ENCODE data around the gene TRIM59.
A peak's percentile ranks its signal among the peaks of the same experiment; 100 is the strongest.
"Not testable (repeated sequence)": the region's sequence is repeated elsewhere in the genome, so short reads cannot be mapped to it uniquely, and the experiment has no call there.

Gene TRIM59

DNA sequence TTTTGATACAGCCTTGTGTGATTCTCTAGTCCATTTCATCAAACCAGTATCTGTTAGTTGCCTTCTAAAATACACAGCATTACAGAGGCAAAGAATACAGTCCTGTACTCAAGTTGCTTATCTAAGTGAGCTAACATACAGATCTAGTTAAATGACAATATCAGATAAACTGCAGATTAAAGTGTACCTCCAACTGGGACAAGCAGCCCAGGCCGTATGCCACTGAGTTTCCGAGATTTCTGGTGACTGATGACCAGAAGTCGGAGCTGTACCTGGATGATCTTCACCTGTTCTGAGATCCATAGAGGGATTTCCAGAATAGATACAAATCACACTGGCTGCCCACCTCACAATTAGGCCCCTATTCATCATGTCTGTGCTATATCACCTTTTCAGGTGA, 6.3 kb upstream of the TRIM59 start:
- no peak for DNase-seq (ENCODE audit: low read depth)

DNA sequence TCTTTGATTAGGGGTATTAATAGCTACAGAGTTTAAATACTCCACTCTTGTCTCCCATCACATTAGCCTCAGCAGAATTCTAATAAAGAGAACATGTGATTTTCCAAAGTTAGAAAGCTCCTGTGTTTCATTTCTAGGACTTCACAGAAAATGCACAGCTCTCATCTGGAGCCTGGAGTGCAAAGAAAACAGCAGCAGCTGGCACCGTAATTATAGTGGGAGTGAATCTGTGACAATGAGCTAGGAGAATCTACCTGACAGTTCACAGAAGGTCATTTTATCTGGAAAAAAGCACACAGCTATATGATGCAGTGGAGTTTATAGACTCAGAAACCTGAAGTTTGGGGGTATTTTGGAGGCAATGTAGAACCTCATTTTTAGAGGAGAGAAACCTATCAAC, 5.4 kb upstream of the TRIM59 start:
- no peak for DNase-seq (ENCODE audit: low read depth)

DNA sequence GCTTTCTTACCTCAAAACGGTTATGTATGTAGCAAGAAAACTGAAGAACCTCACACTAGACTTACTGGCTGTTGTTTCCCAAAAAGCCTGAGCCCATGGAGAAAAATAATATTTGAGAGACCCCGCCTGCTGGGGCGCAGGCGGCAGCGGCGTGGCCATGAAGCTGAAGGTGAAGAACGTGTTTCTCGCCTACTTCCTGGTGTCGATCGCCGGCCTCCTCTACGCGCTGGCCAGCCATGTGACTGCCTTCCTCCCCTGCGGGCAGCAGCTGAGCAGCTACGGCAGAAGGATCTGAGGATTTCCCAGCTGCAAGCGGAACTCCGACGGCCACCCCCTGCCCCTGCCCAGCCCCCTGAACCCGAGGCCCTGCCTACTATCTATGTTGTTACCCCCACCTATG, 2.7 kb upstream of the TRIM59 start:
- DNase-seq (ENCODE audit: low read depth): not testable (repeated sequence)

DNA sequence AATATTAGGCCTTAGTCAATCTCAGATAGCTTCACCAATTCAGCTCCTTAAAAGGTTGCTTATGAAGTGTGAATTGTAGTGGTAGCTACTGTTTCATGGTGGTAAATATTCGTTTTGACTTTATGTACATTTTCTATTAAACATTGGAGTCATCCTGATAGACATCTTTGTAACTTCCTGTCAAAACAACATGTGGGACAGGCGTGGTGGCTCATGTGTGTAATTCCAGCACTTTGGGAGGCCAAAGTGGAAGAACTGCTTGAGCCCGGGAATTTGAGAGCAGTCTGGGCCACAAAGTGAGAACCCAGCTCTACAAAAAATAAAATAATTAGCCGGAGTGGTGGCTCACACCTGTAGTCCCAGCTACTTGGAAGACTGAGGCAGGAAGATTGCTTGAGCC, 2.0 kb upstream of the TRIM59 start:
- no peak for DNase-seq (ENCODE audit: low read depth)

DNA sequence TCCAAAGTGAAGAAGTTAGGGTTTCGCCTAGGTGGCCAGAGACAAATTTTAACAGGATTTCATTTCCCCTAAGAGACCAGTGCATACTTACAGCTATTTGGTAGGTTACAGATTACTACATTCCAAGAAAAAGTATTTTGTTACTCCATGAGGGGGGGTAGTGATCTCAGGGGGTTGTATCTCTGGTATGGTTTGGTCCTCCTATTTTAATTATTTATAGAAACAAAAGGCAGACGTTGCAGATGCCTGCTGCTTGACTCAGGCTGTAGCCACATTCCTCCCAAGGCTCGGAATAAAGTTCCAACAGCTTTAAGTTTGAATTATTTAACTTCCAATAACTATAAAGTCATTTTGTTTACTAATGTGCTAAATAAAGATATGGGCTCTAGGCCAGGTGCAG, 1.3 kb upstream of the TRIM59 start:
- no peak for DNase-seq (ENCODE audit: low read depth)

DNA sequence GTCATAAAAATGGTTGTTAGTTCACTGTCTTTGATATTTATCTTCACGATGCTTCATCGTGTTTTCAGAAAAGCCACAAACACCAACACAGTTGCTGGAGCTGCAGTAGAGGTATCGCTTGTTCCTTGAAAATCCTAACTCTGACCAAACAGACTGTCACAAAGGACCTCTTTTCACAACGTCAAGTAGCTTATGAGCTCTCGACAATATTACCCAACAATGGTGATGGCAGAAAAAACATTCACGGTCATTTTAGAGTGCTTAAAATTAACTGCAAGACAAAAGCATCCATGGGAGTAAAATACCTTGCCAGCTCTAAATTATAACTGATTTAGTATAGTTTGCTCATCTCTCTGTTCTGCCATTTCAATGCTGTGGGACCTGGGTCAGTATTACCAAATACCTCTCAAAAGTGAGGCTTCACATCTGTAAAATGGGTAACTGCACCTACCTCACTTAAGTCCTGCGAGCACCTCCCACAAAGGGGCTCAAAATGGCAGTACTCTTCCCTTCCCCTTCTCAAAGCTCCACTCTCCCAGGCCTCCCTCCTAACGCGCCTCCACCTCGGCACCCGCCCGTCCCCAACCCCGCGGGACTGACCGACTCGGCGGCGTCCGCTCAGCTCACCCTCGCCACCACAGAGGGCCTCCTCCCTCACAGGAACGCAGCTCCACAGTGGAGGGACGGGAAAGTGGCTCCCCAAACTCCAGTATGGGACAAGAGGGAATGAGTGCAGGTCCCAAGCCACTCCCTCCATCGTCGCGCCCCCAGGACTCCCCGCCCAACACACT, 546 bp downstream of the TRIM59 start:
- DNase-seq (ENCODE audit: low read depth): peak; percentile 23

DNA sequence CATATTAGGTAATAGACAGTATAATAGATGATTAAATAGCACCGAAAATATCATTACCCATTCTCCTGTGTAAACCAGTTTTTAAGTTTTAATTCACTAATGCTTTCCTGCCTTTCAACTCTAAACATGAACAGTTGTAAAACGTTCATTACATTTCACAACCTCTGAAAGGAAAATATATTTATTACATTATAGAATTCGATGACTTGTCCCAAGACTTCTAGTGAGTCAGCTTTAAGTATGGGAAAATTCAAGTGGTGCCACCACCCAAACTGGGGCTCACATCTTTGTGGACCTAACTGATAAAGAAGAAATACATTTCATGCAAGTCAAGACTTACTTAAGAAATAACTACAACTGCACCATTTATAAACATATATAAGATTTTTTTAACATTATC, 2.0 kb downstream of the TRIM59 start:
- DNase-seq (ENCODE audit: low read depth): no peak

DNA sequence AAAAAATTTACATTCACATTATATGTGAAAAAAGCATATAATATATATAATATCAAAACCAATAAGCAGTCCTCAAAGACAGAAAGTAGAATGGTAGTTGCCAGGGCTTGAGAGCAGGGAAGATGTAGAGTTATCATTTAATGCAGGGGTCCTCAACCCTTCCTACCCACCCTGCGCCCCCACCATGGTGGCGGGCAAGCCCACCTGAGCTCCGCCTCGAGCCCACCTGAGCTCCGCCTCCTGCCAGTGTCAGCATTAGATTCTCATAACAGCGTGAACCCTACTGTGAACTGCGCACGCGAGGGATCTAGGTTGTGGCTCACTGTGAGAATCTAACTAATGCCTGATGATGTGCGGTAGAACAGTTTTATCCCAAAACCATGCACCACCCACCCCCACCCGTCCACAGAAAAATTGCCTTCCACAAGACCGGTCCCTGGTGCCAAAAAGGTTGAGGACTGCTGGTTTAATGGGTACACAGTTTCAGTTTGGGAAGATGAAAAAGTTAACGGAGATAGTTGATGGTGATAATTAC, 3.0 kb downstream of the TRIM59 start:
- DNase-seq (ENCODE audit: low read depth): no peak

DNA sequence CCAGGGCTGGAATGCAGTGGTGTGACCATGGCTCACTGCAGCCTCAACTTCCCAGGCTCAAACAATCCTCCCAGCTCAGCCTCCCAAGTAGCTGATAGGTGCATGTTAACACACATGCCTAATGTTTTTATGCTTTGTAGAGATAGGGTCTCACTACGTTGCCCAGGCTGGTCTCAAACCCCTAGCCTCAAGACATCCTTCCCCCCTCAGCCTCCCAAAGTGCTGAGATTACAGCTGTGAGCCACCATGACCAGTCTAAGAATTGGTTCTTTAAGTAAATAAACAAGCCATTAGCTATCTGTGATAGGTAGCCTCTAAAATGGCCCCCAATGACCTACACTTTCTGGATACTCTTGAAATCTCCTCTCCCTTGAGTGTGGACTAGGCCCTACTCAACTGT, 3.7 kb downstream of the TRIM59 start:
- DNase-seq (ENCODE audit: low read depth): no peak

DNA sequence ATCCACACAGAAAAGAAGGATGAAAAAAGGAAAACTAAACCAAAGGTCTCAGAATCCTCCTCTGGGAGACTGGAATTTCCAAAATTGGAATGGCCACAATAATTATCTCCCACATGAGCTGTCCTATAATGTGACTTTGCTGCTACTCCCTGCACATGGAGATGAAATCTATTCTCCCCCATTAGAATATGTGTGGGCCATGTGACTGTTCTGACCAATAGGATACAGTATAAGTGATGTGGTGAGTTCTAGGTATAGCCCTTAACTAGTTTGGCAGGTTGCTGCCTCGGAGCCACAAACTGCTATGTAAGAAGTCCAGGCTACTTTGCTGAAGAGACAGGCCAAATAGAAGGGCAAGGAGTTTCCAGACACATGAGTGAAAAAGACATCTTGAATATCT, 5.2 kb downstream of the TRIM59 start:
- DNase-seq (ENCODE audit: low read depth): no peak

DNA sequence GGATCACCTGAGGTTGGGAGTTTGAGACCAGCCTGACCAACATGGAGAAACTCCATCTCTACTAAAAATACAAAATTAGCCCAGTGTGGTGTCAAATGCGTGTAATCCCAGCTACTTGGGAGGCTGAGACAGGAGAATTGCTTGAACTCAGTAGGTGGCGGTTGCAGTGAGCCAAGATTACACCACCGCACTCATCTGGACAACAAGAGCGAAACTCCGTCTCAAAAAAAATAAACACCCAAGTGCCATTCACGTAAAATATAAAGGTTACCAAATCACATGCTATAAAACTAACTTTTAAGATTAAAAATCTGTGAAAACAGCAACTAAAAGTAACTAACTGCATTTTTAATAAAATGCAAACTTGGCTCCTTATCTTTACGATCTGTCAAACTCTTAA, 8.9 kb downstream of the TRIM59 start:
- DNase-seq (ENCODE audit: low read depth): no peak

DNA sequence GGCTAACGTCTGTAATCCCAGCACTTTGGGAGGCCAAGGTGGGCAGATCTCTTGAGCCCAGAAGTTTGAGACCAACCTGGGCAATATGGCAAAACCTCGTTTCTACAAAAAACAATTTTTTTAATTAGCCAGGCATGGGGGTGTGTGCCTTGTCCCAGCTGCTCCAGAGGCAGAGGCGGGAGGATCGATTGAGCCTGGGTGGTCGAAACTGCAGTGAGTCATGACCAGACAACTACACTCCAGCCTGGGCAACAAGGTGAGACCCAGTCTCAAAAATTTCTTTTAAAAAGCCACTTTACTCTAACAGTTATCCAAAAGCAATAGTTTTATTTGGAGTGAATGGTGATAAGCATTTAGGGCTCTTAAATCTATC, 12.5 kb downstream of the TRIM59 start:
- DNase-seq (ENCODE audit: low read depth): no peak

DNA sequence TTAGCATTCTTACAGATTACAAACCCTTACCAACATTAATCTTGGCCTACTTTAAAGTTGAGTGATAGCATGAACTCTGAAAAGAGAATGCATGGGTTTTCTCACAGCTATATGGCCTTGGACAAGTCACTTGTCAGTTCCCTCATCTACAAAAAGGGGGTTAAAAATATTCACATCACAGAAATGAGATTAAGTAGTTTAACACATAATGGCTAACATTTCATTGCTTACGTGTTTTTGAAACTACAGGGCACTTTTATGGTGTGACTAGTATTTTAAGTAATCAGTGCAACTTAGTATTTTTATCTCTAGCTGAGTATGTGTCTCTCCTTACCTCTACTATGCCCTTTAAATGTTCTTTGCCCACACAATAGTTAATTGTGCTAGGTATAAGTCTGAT, 13.8 kb downstream of the TRIM59 start:
- no peak for DNase-seq (ENCODE audit: low read depth)

DNA sequence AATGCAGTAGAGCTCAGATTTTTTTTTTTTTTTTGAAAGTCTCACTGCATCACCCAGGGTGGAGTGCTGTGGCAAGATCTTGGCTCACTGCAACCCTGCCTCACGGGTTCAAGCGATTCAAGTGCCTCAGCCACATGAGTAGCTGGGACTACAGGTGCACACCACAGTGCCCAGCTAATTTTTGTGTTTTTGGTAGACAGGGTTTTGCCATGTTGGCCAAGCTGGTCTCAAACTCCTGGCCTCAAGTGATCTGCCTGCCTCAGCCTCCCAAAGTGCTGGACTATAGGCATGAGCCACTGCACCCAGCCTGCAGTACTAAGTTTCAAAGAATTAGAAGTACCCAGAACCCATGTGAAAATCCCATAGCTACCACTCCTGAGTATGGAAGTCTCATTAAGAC, 14.5 kb downstream of the TRIM59 start:
- DNase-seq (ENCODE audit: low read depth): no peak

DNA sequence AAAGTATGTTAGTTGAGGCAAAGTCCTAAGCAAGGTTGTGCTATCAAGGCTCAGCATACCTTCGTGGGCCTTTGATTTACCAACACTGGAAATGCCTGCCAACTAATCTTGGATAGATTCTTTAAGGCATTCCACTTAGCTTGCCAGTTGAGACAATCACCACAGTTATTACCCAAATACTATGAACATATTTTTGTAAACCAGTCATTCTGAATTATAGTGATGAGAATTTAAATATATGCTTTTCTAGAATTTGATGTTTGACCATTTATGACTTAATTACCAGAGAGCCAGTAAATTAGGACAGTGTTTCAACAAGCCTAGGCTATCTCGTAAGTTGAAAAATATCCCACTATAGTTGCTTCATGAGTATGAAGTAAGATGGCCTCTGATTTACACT, 15.5 kb downstream of the TRIM59 start:
- no peak for DNase-seq (ENCODE audit: low read depth)

DNA sequence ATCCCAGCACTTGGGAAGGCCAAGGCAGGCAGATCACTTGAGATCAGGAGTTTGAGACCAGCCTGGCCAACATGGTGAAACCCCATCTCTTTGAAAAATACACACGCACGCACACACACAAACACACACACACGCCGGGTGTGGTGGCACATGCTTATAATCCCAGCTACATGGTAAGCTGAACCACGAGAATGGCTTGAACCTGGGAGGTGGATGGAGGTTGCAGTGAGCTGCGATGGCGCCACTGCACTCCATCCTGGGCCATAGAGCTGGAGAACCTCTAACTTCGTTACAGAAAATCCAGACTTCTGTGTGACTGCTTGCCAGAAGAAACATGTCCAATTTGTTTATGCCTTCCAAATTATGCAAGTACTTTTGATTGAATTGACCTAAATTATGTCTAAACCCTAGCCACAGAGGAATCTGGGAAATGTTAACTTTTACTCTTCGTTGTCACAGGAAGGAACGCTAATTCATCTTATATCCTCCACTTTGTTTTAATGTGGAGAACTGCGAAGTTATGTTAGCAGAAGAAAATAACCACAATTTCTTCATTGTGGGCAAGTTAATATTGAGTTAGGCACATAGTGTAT, 21.7 kb downstream of the TRIM59 start:
- no peak for DNase-seq (ENCODE audit: low read depth)

DNA sequence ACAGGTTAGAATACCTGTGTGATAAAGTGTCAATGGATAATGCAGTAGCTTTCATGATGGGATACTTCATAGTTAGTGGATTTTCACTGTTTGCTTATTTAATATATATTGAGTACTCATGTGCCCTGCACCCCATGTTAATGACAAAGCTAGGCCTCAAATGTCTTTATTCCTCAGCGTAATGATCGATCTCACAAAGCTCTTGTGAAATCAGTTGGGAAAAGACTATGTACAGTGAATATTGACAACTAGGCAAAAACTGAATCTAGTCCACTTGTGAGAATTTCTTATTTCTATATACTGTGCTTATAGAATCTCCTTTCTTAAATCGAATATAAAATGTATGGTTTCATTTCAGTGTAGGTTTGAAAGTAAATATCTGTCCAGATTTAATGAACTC, 32.3 kb downstream of the TRIM59 start:
- no peak for DNase-seq (ENCODE audit: low read depth)

DNA sequence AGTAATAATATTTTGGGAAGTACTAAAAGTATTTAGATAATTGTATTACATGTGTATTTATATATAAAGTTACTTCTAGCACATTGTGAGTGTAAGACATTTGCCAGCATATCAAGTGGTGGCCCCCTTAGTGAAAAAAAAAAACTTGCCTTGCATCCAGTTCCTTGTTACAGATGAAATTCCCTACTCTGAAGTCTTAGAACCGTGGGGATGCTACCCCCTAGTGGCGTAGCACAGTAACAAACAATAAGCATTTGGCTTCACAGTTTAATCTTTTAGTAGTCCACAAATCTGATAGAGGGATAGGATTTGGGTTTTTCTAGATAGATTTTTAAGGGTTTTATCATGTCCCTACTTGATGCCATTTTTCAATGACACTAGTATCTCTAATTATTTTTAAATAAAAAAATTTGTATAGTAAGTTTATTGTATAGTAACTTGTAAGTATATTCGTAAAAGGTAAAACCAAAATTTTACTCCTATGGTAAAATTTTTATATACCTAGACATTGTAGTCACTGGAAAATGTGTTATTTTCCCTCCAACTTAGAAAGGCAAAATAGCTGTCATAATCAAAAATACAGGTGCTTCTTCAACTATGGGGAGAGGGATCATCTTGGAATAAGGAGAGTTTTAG, 35.9 kb downstream of the TRIM59 start:
- peak; percentile 22 for DNase-seq (ENCODE audit: low read depth)

DNA sequence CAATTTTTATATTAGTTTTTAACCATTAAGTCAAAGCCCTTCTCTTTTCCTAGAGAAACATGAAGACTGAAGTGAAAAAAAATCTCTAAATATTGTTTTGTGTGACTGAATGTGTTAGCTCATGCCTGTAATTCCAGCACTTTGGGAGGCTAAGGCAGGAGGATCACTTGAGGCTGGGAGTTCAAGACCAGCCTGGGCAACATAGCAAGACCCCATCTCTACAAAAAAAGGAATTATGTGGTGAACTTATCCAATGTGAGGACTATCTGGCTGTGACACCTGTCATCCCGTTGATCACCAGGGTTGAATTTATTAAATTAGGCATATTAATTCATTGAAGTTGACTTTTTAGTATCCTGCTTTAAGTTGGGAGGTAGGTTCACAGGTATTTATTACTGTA, 37.1 kb downstream of the TRIM59 start:
- no peak for DNase-seq (ENCODE audit: low read depth)

DNA sequence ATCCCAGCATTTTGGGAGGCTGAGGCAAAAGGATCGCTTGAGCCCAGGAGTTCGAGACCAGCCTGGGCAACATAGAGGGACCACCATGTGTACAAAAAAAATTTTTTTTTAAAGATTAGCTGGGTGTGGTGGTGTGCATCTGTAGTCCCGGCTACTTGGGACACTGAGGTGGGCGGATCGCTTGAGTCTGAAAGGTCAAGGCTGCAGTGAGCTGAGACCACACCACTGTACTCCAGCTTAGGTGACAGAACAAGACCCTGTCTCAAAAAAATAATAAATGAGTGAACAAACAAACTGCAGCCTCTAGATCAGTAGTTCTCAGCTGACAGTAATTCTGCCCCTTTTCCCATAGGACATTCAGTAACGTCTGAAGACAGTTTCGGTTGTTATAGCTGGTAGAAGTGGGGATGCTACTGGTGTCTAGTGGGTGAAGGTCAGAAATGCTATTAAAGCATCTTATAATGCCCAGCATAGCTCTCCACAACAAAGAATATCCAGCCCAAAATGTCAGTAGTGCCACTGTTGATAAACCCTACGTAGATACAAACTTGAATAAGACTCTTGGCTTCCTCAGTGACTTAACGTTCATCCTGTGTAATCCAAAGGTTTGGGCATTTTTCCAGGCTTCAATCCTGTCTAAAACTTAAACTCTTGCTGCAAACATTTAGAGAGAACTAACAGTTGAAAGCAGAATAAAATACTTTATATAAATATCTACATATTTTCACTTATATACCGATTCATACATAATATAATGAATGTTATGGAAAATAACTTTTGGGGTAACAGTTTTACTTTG, 39.6 kb downstream of the TRIM59 start:
- no peak for DNase-seq (ENCODE audit: low read depth)

DNA sequence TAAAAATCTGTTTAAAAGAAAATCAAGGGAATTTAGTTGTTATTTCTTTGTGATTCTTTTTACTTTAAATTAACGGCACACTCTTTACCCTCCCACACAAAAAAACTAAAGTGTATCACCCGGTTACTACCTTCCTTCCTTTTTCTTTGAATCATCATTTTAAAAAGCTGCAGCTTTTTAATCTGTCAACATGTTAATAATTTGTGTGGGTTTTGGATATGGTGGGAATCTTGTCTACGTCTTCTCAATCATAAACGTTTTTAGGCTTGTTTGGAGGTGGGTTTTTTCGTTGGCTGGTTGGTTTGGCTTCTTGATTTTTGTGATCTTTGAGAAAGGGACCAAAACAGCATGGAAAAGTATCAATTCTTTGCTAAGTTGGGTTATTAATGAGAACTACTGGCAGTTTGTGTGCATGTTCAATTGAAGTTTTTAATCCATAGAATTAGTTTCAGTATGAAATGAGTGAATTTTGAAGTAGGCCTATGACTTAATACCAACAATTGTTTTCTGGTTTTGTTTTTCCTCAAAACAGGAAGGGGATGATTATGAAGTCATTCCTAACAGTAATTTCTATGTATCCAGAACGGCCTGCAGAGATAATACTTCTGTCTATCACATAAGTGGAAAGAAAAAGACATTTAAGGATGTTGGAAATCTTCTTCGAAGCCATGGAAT, 45.7 kb downstream of the TRIM59 start:
- no peak for DNase-seq (ENCODE audit: low read depth)

DNA sequence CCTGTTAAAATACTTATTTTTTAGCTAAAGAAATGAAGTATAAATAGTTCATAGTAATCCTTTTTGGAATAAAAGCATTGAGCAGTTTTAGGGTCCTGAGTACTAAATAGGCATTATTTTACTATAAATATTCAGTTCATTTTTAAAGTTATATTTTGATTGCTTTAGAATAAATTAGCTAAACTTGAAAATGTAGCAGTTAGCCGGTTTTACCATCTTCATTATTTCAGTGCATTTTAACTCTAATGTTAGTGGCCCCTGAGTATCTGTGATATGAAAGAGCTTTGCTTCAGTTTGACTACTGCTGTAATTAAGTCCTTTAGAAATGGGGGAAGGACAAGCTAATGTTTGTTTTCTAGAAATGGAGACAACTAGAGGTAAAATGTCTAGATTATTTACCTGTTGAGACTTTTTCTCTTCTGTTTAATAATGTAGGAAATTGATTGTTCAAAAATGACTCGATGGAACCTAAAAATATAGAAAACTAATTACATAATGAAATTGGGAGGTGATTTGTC, 46.5 kb downstream of the TRIM59 start:
- DNase-seq (ENCODE audit: low read depth): no peak
